ENCODE measurements around the gene TERT.

GRCh38 chr5:1261643-1262042 is 33.2 kb downstream of the TERT start:
- TF ChIP-seq CTCF (IDR thresholded peaks at IDR 0.05) (no peak), POLR2A (IDR thresholded peaks at IDR 0.05) (no peak)
